H9 (cell line): ENCODE data around the gene RPS29. TPM values are rescaled to one million over a fixed set of nuclear protein-coding genes. Genes with fewer than 3 reads are reported as not detected.

ENCODE experiments used
- DNase-seq: peaks from one replicate; pipeline ENCODE4 v3.0.0-alpha.2; 2017
- H2AFZ ChIP-seq: one replicate; pipeline ENCODE4 v1.6.1; 2013; ENCODE audit warnings: mild to moderate bottlenecking, low read length, control low read depth, moderate library complexity
- H2AK5ac ChIP-seq: 2 replicates; pipeline ENCODE4 v1.6.1; 2013; ENCODE audit warnings: low read length, control low read depth, mixed read lengths; ENCODE audit not compliant: insufficient read length
- H2BK120ac ChIP-seq: one replicate; pipeline ENCODE4 v1.6.1; 2013; ENCODE audit warnings: low read depth, mild to moderate bottlenecking, low read length, control low read depth, inconsistent platforms; ENCODE audit not compliant: poor library complexity, severe bottlenecking
- H2BK12ac ChIP-seq: 2 replicates; pipeline ENCODE4 v1.6.1; 2013; ENCODE audit warnings: low read length, control low read depth, mixed read lengths, low read depth; ENCODE audit not compliant: insufficient read length
- H2BK15ac ChIP-seq: 2 replicates; pipeline ENCODE4 v1.6.1; 2013; ENCODE audit warnings: low read depth, low read length, control low read depth
- H2BK20ac ChIP-seq: one replicate; pipeline ENCODE4 v1.6.1; 2013; ENCODE audit warnings: low read depth, mild to moderate bottlenecking, low read length, control low read depth, inconsistent platforms; ENCODE audit not compliant: poor library complexity, severe bottlenecking
- H2BK5ac ChIP-seq: 2 replicates; pipeline ENCODE4 v1.6.1; 2013; ENCODE audit warnings: low read length, control low read depth, mixed read lengths; ENCODE audit not compliant: insufficient read length
- H3K14ac ChIP-seq: 2 replicates; pipeline ENCODE4 v1.6.1; 2013; ENCODE audit warnings: low read length, control low read depth; ENCODE audit not compliant: insufficient read depth
- H3K18ac ChIP-seq: 2 replicates; pipeline ENCODE4 v1.6.1; 2013; ENCODE audit warnings: low read depth, mild to moderate bottlenecking, mixed read lengths, low read length, control low read depth; ENCODE audit not compliant: insufficient read length
- H3K23ac ChIP-seq: 2 replicates; pipeline ENCODE4 v1.6.1; 2013; ENCODE audit warnings: low read length, control low read depth, mixed read lengths, low read depth; ENCODE audit not compliant: insufficient read length
- H3K23me2 ChIP-seq: 2 replicates; pipeline ENCODE4 v1.6.1; 2013; ENCODE audit warnings: low read depth, mild to moderate bottlenecking, mixed read lengths, low read length, control low read depth; ENCODE audit not compliant: insufficient read length, poor library complexity, severe bottlenecking
- H3K27ac ChIP-seq: 2 replicates; pipeline ENCODE4 v1.5.1; 2013; ENCODE audit warnings: low read length, control low read depth, mixed read lengths, low read depth; ENCODE audit not compliant: insufficient read length
- H3K27me3 ChIP-seq: 2 replicates; pipeline ENCODE4 v1.6.1; 2013; ENCODE audit warnings: low read length, control low read depth, inconsistent platforms; ENCODE audit not compliant: insufficient read depth
- H3K4ac ChIP-seq: 2 replicates; pipeline ENCODE4 v1.6.1; 2013; ENCODE audit warnings: low read depth, mild to moderate bottlenecking, control low read depth, inconsistent platforms, low read length, moderate library complexity
- H3K4me1 ChIP-seq: 2 replicates; pipeline ENCODE4 v1.6.1; 2013; ENCODE audit warnings: low read length, control low read depth, inconsistent platforms; ENCODE audit not compliant: insufficient read depth
- H3K4me2 ChIP-seq: 2 replicates; pipeline ENCODE4 v1.6.1; 2013; ENCODE audit warnings: low read length, control low read depth, mixed read lengths; ENCODE audit not compliant: insufficient read length, insufficient read depth
- H3K56ac ChIP-seq: 2 replicates; pipeline ENCODE4 v1.6.1; 2013; ENCODE audit warnings: low read depth, mild to moderate bottlenecking, mixed read lengths, low read length, control low read depth; ENCODE audit not compliant: insufficient read length
- H3K79me1 ChIP-seq: 2 replicates; pipeline ENCODE4 v1.6.1; 2013; ENCODE audit warnings: low read depth, mild to moderate bottlenecking, moderate library complexity, low read length, control low read depth, inconsistent platforms; ENCODE audit not compliant: insufficient read depth, poor library complexity, severe bottlenecking
- H3K79me2 ChIP-seq: 2 replicates; pipeline ENCODE4 v1.6.1; 2013; ENCODE audit warnings: low read length, control low read depth, inconsistent platforms; ENCODE audit not compliant: insufficient read depth
- H3K9ac ChIP-seq: 2 replicates; pipeline ENCODE4 v1.6.1; 2013; ENCODE audit warnings: low read length, control low read depth, mixed read lengths; ENCODE audit not compliant: insufficient read length; ENCODE audit errors: extremely low read depth
- H3K9me3 ChIP-seq: one replicate; pipeline ENCODE4 v1.6.1; 2013; ENCODE audit warnings: low read depth, low read length, inconsistent platforms; ENCODE audit not compliant: control insufficient read depth
- H3T11ph ChIP-seq: one replicate; pipeline ENCODE4 v1.6.1; 2013; ENCODE audit warnings: mild to moderate bottlenecking, low read length, control low read depth, inconsistent platforms
- H4K20me1 ChIP-seq: one replicate; pipeline ENCODE4 v1.6.1; 2013; ENCODE audit not compliant: control insufficient read depth, insufficient read length, insufficient read depth
- H4K5ac ChIP-seq: 2 replicates; pipeline ENCODE4 v1.6.1; 2013; ENCODE audit warnings: low read depth, mild to moderate bottlenecking, mixed read lengths, low read length, control low read depth; ENCODE audit not compliant: insufficient read length
- H4K8ac ChIP-seq: replicated peaks from 2 replicates; pipeline ENCODE4 v1.6.1; 2013; ENCODE audit warnings: low read length, control low read depth, mixed read lengths, low read depth; ENCODE audit not compliant: insufficient read length
- H4K91ac ChIP-seq: 2 replicates; pipeline ENCODE4 v1.6.1; 2013; ENCODE audit warnings: low read depth, mild to moderate bottlenecking, moderate library complexity, mixed read lengths, low read length, control low read depth; ENCODE audit not compliant: insufficient read length
- H3K27ac Mint-ChIP-seq, 3 experiments: 2 replicates in 2 of 3; 3 replicates in 1 of 3; pipeline ENCODE4 v1.8.0; 2020 to 2021; ENCODE audit warnings: mixed read lengths in 3 of 3, mild to moderate bottlenecking in 1 of 3, moderate library complexity in 1 of 3
- H3K27me3 Mint-ChIP-seq: 2 replicates; pipeline ENCODE4 v1.8.0; 2021; ENCODE audit warnings: low read depth, mild to moderate bottlenecking, moderate library complexity, mixed read lengths
- H3K36me3 Mint-ChIP-seq, 3 experiments: 2 replicates in 2 of 3; 3 replicates in 1 of 3; pipeline ENCODE4 v1.8.0; 2020 to 2021; ENCODE audit warnings: low read depth in 3 of 3, mixed read lengths in 3 of 3; ENCODE audit not compliant: insufficient read depth in 1 of 3
- H3K4me1 Mint-ChIP-seq, 2 experiments: 2 replicates each; pipeline ENCODE4 v1.8.0; 2020; ENCODE audit warnings: mixed read lengths in 2 of 2
- H3K4me3 Mint-ChIP-seq, 2 experiments: 2 replicates in 1 of 2; 3 replicates in 1 of 2; pipeline ENCODE4 v1.8.0; 2020 to 2021; ENCODE audit warnings: mild to moderate bottlenecking in 2 of 2, mixed read lengths in 2 of 2, moderate library complexity in 1 of 2
- H3K9me3 Mint-ChIP-seq, 2 experiments: 2 replicates in 1 of 2; 3 replicates in 1 of 2; pipeline ENCODE4 v1.8.0; 2020; ENCODE audit warnings: mild to moderate bottlenecking in 2 of 2, mixed read lengths in 2 of 2, moderate library complexity in 1 of 2
- CTCF ChIP-seq: fragments of 200-600 bp; sonication (generic); conservative IDR thresholded peaks from 3 replicates; pipeline ENCODE4 v1.8.0; 2021; ENCODE audit warnings: antibody characterized with exemption, mild to moderate bottlenecking
- WGBS: extraction: QIAGEN DNeasy Blood & Tissue Kit; methylation state at CpG from one replicate; pipeline ENCODE4 v1.1.7; 2013; ENCODE audit warnings: missing lambda C conversion rate, low lambda C conversion rate, mixed read lengths; ENCODE audit not compliant: insufficient read length; ENCODE audit errors: extremely low coverage; 5-methylcytosine and 5-hydroxymethylcytosine counted together
- total RNA-seq: library from RNA; stranded (reverse); gene quantifications from 2 replicates; pipeline ENCODE4 v1.2.1, GENCODE V29; 2021

Gene RPS29
- total RNA-seq, 1 experiment from 2014 or later, result 1,963 TPM

- DNase-seq, result no peak
- Mint-ChIP-seq H3K4me1 (peaks cover 20% of the 10 kb centered on the region in 2 experiments), H3K9me3 (no peaks in the 10 kb centered on the region; a peak in 1 of 5 replicates), H3K27me3 (no peaks in the 10 kb centered on the region), H3K4me3 (no peak overlapping the region), H3K36me3 (peaks cover 12 to 43% (median 20%) of the 10 kb centered on the region in 3 experiments), H3K27ac (no peak overlapping the region)
- no peaks in the 10 kb centered on the region for H4K20me1 ChIP-seq
- no peaks in the 10 kb centered on the region for H3K9me3 ChIP-seq
- H3T11ph ChIP-seq, result no peak overlapping the region
- H4K8ac ChIP-seq, result no peak overlapping the region
- no peak overlapping the region for H3K14ac ChIP-seq
- no peak overlapping the region for H3K23ac ChIP-seq
- no peak overlapping the region for H3K4ac ChIP-seq
- no peak overlapping the region for H2BK12ac ChIP-seq
- no peak overlapping the region for H3K4me2 ChIP-seq
- no peaks in the 10 kb centered on the region for H3K79me1 ChIP-seq
- no peaks in the 10 kb centered on the region for H3K27me3 ChIP-seq
- no CpG with 5 or more reads among the region's 3 CpGs for WGBS
- no peak overlapping the region for H2BK20ac ChIP-seq
- peaks cover 12% of the 10 kb centered on the region for H3K23me2 ChIP-seq
- no peak overlapping the region for H2AFZ ChIP-seq
- H4K91ac ChIP-seq, result no peak overlapping the region
- no peak overlapping the region for H3K56ac ChIP-seq
- H2BK5ac ChIP-seq, result no peak overlapping the region
- H4K5ac ChIP-seq, result no peak overlapping the region
- H3K4me1 ChIP-seq, result peaks cover 4% of the 10 kb centered on the region; the same call in 1 of the 2 replicates
- no peak overlapping the region for H2BK120ac ChIP-seq
- no peak overlapping the region for H3K27ac ChIP-seq
- H3K18ac ChIP-seq, result no peak overlapping the region
- no peak overlapping the region for H2BK15ac ChIP-seq
- peaks cover 12% of the 10 kb centered on the region; the same call in 1 of the 2 replicates for H3K79me2 ChIP-seq
- no peak overlapping the region for H3K9ac ChIP-seq
- H2AK5ac ChIP-seq, result no peak overlapping the region
- no peak for TF ChIP-seq CTCF
Observed at GRCh38 chr14:49623387-49623786, 37.2 kb upstream of the RPS29 start.
